ENCODE measurements around the gene TNFAIP8L3.
"Not testable (repeated sequence)": the region's sequence is repeated elsewhere in the genome, so short reads cannot be mapped to it uniquely, and the experiment has no call there.

TNFAIP8L3 gene

DNA sequence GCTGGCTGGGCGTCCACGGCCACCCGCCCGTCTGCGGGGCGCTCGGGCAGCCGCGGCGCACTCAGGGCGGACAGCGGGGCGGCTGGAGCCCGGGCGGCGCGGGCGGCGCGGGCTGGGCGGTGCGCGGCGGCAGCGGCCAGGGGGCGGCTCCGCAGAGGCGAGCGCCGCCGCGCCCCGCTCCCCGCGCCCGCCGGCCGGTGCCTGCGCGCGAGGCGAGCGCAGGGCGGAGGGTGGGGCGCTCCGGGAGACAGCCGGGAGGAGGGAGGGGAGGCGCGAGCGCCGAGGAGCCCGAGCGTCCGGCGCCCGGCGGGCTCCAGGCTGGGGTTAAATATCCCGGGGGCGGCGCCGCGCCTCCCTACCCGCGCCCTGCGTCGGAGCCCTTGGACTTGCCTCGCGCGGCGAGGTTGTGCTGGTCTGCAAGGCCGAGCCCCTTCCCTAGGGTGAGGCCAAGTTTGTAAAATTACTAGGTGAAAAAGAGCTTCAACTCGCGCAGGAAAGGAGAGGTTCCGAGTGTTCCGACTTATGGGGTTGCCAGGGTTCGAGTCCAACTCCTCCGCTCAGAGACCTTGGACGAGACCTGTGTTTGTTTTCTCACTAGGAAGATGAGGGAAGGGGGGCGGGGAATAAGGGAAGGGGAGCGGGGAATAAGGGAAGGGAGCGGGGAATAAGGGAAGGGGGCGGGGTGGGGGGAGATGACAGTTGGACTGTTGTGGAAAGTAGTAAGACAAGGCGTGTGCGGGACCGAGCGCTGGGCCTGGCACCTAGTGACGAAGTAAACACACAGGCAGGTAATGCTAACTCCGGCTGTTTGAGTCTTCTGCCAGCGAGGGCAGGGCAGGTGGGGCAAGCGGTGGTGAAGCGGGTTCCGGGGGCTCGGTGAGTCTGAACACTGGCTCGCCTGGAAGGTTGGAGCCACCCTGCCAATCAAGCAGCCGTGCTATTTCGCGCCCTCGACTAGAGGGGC is at the start of gene TNFAIP8L3:
Gene TNFAIP8L3 (minus strand): TSS at position 301 of the 964 bp plus-strand sequence. CDS start 311 bp downstream, outside the sequence.
- Histone ChIP-seq H3K9ac (ENCODE audit: low read length) (no peak within 1 kb of the TSS), H3K4me3 (ENCODE audit: low read length) (peak within 1 kb of the TSS; percentile 71), H3K36me3 (ENCODE audit: control insufficient read depth, insufficient read depth, low read length) (no peaks in the 10 kb centered on the region), H3K4me1 (ENCODE audit: control insufficient read depth, insufficient read depth, low read length) (peaks cover 2% of the 10 kb centered on the region), H3K27me3 (ENCODE audit: control insufficient read depth, insufficient read depth, low read length) (no peaks in the 10 kb centered on the region), H3K27ac (ENCODE audit: low read depth, low read length) (no peak within 1 kb of the TSS)

DNA sequence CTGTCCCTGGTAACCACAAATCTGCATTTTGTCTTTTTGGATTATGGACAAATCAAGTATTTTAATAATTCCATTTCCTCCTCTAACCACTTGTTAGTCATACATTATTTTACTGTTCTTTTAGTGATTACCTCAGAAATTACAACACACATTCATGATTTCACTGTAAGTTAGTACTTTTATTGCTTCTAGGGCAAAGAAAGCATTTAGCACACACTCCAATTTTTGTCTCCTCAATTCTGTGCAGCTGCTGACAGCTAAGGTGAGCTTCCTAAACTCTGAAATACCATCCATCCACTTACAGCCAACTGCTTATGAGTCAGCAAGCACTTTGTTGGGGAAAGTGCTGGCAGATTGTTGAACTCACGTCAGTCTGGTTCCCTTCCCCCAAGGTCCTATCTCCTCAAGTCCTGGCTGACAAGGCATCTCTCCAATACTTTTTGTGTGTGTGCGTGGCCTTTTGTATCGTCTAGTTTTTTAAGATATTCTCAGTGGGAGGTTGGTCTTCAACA is 49.4 kb upstream of the TNFAIP8L3 start:
- Histone ChIP-seq H3K27me3 (ENCODE audit: control insufficient read depth, insufficient read depth, low read length) (no peaks in the 10 kb centered on the region), H3K4me3 (ENCODE audit: low read length) (no peak overlapping the region), H3K27ac (ENCODE audit: low read depth, low read length) (no peak overlapping the region), H3K4me1 (ENCODE audit: control insufficient read depth, insufficient read depth, low read length) (no peaks in the 10 kb centered on the region), H3K9ac (ENCODE audit: low read length) (no peak overlapping the region), H3K36me3 (ENCODE audit: control insufficient read depth, insufficient read depth, low read length) (no peaks in the 10 kb centered on the region)

DNA sequence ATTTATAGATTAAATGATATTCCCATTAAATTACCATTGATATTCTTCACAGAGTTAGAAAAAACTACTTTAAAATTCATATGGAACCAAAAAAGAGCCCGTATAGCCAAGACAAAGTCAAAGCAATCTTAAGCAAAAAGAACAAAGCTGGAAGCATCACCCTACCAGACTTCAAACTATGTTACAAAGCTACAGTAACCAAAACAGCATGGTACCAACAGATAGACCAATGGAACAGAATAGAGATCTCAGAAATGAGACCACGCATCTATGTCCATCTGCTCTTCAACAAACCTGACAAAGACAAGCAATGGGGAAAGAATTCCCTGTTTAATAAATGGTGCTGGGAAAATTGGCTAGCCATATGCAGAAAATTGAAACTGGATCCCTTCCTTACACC is 45.6 kb upstream of the TNFAIP8L3 start:
- not testable (repeated sequence) for H3K36me3 ChIP-seq (ENCODE audit: control insufficient read depth, insufficient read depth, low read length); H3K27me3 ChIP-seq (ENCODE audit: control insufficient read depth, insufficient read depth, low read length); H3K4me3 ChIP-seq (ENCODE audit: low read length); H3K9ac ChIP-seq (ENCODE audit: low read length); H3K27ac ChIP-seq (ENCODE audit: low read depth, low read length); H3K4me1 ChIP-seq (ENCODE audit: control insufficient read depth, insufficient read depth, low read length)

DNA sequence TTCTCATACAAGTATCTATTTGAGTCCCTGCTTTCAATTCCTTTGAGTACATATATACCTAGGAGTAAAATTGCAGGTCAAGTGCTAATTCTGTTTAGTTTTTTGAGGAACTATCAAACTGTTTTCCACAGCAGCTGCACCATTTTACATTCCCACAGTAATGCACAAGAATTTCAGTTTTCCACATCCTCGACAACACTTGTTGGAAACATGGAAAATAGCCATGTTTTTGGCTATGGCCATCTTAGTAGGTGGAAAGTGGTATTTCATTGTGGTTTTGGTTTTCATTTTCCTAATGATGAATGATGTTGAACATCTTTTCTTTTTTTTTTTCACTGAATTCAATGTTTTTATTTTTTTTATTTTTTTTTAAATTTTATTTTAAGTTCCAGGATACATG is 44.4 kb upstream of the TNFAIP8L3 start:
- Histone ChIP-seq H3K4me1 (ENCODE audit: control insufficient read depth, insufficient read depth, low read length) (no peaks in the 10 kb centered on the region), H3K36me3 (ENCODE audit: control insufficient read depth, insufficient read depth, low read length) (no peaks in the 10 kb centered on the region), H3K9ac (ENCODE audit: low read length) (no peak overlapping the region), H3K27me3 (ENCODE audit: control insufficient read depth, insufficient read depth, low read length) (no peaks in the 10 kb centered on the region), H3K27ac (ENCODE audit: low read depth, low read length) (no peak overlapping the region), H3K4me3 (ENCODE audit: low read length) (no peak overlapping the region)

DNA sequence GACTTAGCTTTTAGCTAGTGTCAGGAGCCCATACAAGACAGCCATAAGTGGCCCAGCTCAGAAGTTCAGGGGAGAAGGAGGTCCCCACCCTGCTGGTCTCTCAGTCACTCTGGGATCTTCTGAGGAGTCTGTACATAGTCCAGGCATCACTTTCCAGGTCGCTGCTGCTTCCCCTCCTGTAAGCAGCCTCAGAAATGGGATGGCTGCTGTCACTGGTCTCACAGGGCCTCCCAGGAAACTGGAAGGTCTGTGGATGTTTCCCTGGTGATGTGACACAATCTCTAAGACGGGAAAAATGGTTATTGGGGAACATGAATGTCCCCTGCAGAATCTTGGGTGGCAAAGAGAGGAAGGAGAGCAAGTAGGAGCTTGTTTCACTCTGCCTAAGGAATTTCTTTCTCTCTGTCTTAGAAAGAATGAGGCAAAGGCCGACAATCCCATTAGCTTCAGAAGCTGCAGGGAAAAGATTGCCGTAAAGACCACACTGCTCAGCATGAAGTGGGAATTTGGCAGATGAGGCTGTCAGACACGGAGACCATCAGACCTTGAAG is 43.2 kb upstream of the TNFAIP8L3 start:
- H3K9ac ChIP-seq (ENCODE audit: low read length) = no peak overlapping the region
- no peaks in the 10 kb centered on the region for H3K36me3 ChIP-seq (ENCODE audit: control insufficient read depth, insufficient read depth, low read length)
- no peaks in the 10 kb centered on the region for H3K27me3 ChIP-seq (ENCODE audit: control insufficient read depth, insufficient read depth, low read length)
- no peaks in the 10 kb centered on the region for H3K4me1 ChIP-seq (ENCODE audit: control insufficient read depth, insufficient read depth, low read length)
- H3K4me3 ChIP-seq (ENCODE audit: low read length) = no peak overlapping the region
- H3K27ac ChIP-seq (ENCODE audit: low read depth, low read length) = no peak overlapping the region

DNA sequence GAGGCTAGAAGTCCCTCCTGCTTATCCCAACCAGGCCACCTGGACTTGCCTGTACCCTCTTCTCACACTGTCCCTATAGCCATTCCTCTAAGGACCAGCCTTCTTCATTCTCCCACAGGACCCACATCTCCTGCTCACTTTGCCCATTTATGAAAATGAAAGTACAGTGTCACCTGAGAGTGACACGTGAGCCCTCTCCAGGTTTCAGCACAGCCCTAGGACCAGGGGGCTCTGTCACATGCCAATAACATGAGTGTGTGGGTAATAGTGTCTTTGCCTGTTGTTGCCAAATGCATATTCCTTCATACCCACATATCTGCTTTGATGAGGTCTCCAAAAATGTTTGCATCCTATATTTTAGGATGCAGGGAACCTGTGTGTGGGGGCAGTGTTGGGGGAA is 42.3 kb upstream of the TNFAIP8L3 start:
- no peaks in the 10 kb centered on the region for H3K4me1 ChIP-seq (ENCODE audit: control insufficient read depth, insufficient read depth, low read length)
- no peak overlapping the region for H3K27ac ChIP-seq (ENCODE audit: low read depth, low read length)
- no peaks in the 10 kb centered on the region for H3K36me3 ChIP-seq (ENCODE audit: control insufficient read depth, insufficient read depth, low read length)
- no peaks in the 10 kb centered on the region for H3K27me3 ChIP-seq (ENCODE audit: control insufficient read depth, insufficient read depth, low read length)
- no peak overlapping the region for H3K9ac ChIP-seq (ENCODE audit: low read length)
- H3K4me3 ChIP-seq (ENCODE audit: low read length) = no peak overlapping the region

DNA sequence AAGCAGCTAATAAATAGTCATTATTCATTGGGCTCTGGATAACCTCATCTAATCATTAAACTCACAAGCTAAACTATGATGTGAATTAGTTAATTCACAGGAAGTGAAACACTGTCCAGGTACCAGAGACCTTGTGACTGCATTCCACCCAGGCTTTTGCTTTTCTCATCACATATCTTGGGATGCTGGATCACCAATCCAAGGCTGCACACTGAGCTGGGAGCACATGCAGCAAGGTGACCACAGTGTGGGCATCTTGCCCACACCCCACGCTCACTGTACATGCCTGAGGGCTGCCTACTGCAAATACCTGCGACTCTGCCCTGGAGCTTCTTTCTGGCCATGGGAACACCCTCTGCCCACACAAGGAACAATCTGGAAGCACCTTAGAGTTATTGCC is 40.6 kb upstream of the TNFAIP8L3 start:
- H3K36me3 ChIP-seq (ENCODE audit: control insufficient read depth, insufficient read depth, low read length) = no peaks in the 10 kb centered on the region
- H3K9ac ChIP-seq (ENCODE audit: low read length) = no peak overlapping the region
- H3K27ac ChIP-seq (ENCODE audit: low read depth, low read length) = no peak overlapping the region
- no peaks in the 10 kb centered on the region for H3K4me1 ChIP-seq (ENCODE audit: control insufficient read depth, insufficient read depth, low read length)
- H3K27me3 ChIP-seq (ENCODE audit: control insufficient read depth, insufficient read depth, low read length) = no peaks in the 10 kb centered on the region
- no peak overlapping the region for H3K4me3 ChIP-seq (ENCODE audit: low read length)

DNA sequence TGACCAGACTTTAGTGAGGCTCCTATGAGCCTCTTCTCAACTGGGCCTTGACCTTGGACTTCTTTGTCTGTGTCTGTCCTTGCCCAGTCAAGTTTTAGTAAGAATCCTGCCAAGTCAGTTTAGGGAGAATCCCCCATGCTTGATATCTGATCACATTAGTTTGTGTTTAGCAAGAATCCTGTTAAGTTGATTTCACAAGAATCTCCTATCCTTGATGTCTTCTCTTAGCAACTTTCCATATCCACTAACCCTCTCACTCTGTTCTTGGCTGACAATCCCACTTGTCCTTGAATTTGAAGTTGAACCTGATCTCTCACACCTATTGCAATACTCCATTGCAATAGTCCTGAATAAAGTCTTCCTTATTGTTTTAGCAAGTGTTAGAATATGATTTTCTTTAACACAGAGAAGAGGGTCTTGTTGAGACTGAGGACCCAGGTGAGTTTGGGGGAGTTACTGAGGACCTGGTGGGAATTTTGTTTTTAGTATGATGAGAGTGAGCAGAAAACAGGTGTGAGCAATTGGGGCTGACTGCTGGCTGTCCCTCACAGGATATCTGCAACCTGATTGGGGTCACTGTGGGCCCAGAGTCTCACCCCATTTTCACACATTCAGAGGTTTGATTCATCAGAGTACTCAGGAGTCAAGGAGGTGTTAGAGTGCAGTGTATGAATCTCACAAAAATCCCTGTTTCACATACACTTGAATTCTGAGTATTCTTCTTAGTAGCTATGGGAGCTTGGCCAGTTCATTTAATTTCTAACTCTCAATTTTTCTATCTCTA is 39.9 kb upstream of the TNFAIP8L3 start:
- Histone ChIP-seq H3K36me3 (ENCODE audit: control insufficient read depth, insufficient read depth, low read length) (no peaks in the 10 kb centered on the region), H3K27ac (ENCODE audit: low read depth, low read length) (no peak overlapping the region), H3K9ac (ENCODE audit: low read length) (no peak overlapping the region), H3K4me3 (ENCODE audit: low read length) (no peak overlapping the region), H3K4me1 (ENCODE audit: control insufficient read depth, insufficient read depth, low read length) (no peaks in the 10 kb centered on the region), H3K27me3 (ENCODE audit: control insufficient read depth, insufficient read depth, low read length) (no peaks in the 10 kb centered on the region)

DNA sequence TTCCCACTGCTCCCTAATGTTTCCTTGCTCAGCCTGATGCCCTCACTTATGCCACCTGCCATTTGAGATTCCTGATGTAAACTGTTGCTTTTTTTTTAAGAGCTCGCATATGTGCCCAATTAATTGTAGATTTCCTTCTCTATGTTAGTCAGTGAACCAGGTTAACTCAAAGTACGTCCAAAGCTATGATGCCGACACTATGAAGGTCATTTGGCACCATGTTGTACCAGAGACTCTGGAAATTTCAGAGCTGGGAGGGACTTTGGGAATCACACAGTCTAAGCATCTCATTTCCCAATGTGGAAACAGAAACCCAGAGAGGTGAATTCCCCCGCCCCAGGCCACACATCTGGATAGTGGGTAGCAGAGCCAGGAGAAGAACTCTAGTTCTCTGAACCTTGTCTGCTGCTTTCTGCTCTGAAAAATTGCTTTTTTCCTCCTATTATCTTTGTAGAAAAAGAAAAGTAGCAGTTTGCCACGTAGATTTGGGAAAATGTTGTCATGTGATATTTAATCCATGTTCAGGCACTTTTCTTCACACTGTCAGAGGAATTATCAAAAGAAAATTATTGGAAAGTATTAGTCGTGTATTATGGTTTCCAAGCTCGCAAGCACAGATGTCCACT is 38.5 kb upstream of the TNFAIP8L3 start:
- no peak overlapping the region for H3K4me3 ChIP-seq (ENCODE audit: low read length)
- no peaks in the 10 kb centered on the region for H3K4me1 ChIP-seq (ENCODE audit: control insufficient read depth, insufficient read depth, low read length)
- H3K27me3 ChIP-seq (ENCODE audit: control insufficient read depth, insufficient read depth, low read length) = no peaks in the 10 kb centered on the region
- H3K27ac ChIP-seq (ENCODE audit: low read depth, low read length) = no peak overlapping the region
- no peak overlapping the region for H3K9ac ChIP-seq (ENCODE audit: low read length)
- H3K36me3 ChIP-seq (ENCODE audit: control insufficient read depth, insufficient read depth, low read length) = no peaks in the 10 kb centered on the region

DNA sequence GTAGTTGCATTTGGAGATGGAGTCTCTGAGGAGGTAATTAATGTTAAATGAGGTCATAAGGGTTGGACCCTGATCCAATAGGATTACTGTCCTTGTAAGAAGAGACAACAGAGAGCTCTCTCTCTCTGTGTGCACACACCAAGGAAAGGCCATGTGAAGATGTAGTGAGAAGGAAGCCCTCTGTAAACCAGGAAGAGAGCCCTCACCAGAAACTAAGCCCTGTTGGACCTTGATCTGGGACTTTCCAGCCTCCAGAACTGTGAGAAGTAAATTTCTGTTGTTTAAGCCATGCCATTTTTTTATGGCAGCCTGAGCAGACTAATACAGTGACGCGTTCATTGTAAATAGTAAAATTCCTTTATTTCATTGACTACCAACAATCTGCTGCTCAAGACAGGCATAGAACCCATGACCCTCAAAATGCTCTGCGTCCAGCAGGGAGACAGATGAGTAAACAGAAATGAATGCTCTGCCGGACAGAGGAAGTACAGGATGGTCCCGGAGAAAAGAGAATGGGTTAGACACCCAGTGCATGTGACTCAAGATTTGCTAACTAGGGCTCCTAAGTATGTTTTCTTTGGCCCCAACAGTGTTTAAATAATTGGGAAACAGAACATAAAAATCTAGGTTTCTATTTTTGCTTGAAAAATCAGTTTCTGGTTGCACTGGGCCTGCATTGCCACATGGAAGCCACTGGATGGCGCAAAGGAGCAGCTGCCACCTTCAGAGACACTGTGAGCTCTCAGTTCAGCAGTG is 37.9 kb upstream of the TNFAIP8L3 start:
- H3K9ac ChIP-seq (ENCODE audit: low read length) = no peak overlapping the region

DNA sequence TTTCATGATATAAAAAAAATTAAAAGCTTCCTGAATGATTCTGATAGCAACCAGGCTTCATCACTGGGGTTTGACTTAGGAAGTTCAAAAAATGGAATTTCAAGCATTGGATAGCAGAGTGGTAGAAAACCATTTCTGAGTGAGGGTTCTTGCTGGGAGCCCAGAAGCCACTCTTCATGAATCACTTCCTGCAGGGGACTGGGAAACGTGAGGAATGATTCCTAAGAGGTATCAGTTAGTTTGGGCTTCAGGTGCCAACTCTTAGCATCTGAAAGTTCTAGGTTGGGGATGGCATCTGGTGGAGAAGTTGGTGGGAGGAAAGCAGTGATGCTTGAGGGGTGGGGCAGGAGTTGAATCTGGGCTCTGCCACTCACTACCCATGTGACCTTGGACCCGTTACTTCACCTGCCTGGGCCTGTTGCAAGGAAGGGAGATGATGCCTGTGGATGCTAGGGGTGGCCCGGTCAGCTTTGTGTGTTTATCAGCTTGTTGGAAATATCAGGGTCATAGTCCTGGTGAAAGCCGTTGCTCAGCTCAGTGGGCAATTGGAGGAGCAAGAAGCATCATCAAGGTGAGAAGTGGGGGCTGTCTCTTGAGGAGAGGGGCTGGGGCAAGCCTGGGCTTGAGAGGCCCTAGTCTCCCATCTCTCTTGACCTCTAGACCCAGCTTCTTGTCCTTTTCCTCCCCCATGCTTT is 37.0 kb upstream of the TNFAIP8L3 start:
- Histone ChIP-seq H3K4me3 (ENCODE audit: low read length) (no peak overlapping the region), H3K27me3 (ENCODE audit: control insufficient read depth, insufficient read depth, low read length) (no peaks in the 10 kb centered on the region), H3K27ac (ENCODE audit: low read depth, low read length) (no peak overlapping the region), H3K36me3 (ENCODE audit: control insufficient read depth, insufficient read depth, low read length) (no peaks in the 10 kb centered on the region), H3K4me1 (ENCODE audit: control insufficient read depth, insufficient read depth, low read length) (no peaks in the 10 kb centered on the region), H3K9ac (ENCODE audit: low read length) (no peak overlapping the region)

More for the DNA sequence above, 37.9 kb upstream of the TNFAIP8L3 start:
- H3K4me1 ChIP-seq (ENCODE audit: control insufficient read depth, insufficient read depth, low read length) = no peaks in the 10 kb centered on the region
- no peaks in the 10 kb centered on the region for H3K36me3 ChIP-seq (ENCODE audit: control insufficient read depth, insufficient read depth, low read length)
- H3K27me3 ChIP-seq (ENCODE audit: control insufficient read depth, insufficient read depth, low read length) = no peaks in the 10 kb centered on the region
- no peak overlapping the region for H3K4me3 ChIP-seq (ENCODE audit: low read length)
- no peak overlapping the region for H3K27ac ChIP-seq (ENCODE audit: low read depth, low read length)
